GM21390 (cell line): Measurements from ENCODE around the gene FRMPD3.
"Not testable (repeated sequence)": the region's sequence is repeated elsewhere in the genome, so short reads cannot be mapped to it uniquely, and the experiment has no call there.

Source experiments
- ATAC-seq: cut with Tn5 transposase; IDR thresholded peaks from one replicate; pipeline ENCODE4 v1.9.1; 2021; ENCODE audit not compliant: unreplicated experiment

The FRMPD3 gene

DNA sequence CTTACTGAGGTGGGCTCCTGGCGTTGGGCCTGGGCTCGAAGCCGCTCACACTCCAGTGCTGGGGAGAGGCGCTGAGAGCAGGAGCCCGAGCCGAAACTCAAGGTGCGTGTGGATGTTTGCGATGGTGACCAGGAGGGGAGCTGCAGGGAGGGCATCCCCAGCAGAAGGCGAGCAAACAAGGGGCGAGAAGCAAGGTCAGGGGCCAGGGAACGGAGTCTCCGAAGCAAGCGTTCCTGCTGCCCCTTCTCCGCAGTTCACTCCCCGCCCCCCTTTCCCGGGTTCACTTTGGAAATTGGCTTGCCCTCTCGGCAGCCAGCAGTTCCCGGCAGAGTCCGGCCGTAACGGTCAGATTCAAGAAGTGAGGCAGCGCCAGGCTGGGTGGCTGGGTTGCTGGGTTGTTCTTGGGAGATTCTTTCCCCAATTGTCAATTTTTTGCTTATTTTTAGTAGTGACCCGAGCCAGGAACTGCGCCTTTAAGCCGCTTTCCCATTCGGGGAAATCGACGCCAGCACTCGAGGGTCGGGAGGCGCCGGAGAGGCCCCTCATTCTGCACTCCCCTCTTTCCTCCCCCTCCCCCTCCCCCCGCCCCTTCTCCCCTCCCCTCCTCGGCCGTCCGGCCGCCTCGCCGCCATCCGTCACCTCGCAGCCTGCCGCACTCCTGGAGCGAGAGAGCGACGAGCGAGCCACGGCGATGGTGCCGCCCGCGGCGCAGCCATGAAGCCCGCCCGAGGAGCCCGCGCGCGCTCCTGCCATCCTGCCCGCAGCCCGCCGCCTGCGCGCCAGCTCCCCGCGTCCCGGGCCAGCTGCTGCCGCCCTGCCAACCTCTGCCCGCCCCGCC lies at the start of gene FRMPD3:
FRMPD3 (plus strand) TSS at position 655 of the 838 bp plus-strand sequence. CDS start 76,937 bp downstream, outside the sequence.
- no peak for ATAC-seq

DNA sequence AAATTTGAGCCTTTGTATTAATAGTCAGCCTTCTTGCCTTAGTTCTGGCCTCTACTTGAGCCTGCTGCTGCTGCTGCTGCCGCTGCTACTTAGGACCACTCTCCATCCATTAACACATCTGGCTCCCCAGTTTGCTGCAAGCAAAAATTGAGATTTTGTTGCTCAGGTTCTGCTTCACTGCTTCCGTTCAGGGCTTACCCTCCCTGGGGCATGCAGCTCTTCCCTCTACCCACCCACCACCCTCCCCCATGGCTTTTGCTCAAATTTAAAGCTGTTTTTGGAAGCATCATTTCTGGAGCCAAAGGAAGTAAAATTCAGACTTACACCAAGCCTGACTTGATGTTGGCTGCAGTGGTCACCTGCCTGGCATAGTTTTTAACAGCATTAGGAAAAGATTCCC lies 28.9 kb upstream of the FRMPD3 start:
- ATAC-seq = no peak

DNA sequence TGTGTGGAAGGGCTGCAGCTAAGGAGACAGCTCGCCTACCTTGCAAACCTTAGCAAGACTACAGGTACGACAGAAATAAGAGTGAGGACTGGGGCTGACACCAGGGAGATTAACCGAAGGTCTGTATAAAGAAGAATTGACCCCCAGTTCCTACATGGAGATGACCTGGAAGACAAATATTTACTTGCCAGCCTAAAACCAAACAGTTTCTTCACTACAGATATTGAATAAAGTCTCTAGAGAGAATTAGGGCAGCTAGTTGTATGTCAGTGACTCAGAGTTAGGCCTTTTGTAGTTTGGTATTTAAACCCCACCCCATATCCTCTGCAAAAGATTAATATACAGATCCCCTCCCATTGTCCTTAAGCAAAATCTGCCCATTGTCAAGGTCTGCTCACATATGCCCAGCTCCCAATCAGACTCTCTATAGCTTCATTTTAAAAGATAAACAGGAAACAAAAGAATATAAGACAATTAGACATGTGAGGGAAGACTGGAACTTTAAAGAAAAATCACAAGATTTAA lies 28.1 kb upstream of the FRMPD3 start:
- no peak for ATAC-seq

DNA sequence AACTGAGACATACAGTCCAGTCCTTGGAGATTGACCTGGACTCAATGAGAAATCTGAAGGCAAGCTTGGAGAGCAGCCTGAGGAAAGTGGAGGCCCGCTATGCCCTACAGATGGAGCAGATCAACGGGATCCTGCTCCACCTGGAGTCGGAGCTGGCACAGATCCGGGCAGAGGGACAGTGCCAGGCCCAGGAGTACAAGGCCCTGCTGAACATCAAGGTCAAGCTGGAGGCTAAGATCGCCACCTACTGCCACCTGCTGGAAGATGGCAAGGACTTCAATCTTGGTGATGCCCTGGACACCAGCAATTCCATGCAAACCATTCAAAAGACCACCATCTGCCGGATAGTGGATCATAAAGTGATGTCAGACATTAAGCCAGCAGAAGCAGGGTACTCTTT lies 20.4 kb upstream of the FRMPD3 start:
- no peak for ATAC-seq

DNA sequence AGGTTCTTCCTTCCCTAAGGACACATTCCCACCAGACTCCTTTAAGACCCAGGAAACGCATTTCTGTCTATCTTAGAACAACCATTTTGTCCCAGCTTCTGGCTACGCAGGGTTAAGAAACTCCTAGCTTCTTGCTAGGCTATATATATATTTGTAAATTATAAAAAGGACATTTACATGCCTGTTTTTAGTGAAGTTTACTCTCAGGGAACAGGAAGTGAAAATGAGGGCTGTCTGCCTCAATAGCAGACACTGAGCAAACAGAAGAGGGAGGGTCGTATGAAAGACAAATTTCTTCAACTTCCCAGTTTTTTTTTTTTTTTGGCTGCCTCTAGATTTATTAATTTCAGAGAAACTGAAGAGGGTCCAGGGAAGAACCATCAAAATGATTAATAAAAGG lies 9.3 kb upstream of the FRMPD3 start:
- ATAC-seq = no peak

DNA sequence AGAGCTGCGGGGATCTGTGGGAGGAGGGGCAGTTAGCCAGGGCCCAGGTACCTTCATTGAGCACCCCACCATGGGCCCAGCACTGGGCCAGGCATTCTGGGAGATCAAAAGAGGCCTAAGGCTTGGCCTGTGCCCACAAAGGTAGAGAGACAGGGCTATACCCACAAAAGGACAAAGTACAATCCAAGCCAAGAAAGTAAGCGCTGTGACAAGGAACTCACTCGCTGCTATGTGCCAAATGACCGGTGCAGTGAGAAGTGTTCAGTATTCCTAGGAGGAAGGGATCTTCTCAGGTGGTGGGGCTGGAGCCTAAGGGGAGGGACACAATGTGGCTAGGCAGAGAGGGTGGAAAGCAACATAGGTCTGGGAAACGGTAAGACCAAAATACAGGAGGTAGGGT lies 8.8 kb upstream of the FRMPD3 start:
- no peak for ATAC-seq

DNA sequence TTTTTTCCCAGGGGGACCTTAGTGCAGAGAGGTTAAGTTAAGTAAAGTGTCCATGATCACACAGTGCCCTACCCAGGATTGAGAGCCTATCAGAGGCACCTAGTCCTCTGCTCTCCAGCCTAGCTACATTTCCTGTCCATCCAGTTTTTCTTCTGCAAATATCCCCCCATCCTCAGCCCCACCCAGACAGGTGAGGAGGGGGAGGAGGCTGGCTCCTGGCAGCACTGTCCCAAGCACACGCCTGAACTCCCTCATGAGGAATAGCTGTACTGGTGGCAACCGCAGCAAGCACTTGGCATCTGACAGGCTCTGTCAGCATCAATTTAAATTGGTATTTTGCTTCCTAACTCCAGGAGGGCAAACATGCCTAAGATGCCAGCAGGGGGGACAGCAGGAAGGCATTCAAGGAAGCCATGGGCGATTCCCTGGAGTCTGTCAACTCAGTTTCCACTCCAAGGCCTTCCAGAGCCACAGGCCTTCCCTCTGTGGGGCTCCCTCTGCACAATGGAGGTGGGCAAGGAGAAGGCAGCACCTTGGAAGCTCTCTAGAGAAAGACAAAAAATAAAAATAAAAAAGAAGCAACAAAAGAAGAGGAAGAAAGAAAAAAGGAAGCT lies 6.4 kb upstream of the FRMPD3 start:
- ATAC-seq = no peak

DNA sequence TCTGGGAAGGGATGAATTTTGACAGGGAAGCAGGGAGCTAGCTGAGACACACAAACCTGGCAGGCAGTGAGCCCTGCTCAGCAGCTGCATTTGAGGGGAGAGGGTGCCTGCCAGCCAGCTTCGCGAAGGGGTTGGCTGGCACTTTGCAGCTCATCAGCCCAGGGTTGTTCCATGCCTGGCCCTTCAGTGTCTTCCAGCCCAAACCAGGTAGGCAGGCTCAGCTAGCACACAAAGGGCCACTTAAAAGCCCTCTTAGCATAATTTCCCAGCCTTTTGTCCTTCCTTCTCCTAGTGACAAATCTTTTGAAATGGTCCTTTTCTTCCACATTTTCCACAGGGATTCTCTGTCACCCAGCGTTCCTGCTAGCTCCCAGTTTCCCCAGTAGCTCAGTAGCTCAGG lies 4.3 kb upstream of the FRMPD3 start:
- ATAC-seq = no peak

DNA sequence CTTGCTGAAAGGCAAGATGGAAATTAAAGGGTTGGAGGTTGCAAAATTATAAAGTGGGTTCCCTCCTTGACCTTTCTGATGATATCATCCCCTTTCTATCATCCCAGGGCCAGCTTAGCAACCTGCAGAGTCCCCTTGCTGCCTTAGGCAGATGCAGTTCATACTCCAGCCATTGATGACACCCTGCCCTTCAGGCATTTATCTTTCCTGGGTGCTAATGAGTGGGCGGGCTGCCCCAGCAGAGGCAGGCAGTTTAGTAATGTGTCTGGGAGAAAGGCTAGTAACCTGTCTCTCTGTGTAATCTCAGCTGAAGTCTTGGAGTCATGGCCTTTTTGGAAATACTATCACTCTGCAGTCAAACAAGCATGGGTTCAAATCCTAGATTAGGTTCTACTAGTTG lies 3.8 kb upstream of the FRMPD3 start:
- no peak for ATAC-seq

DNA sequence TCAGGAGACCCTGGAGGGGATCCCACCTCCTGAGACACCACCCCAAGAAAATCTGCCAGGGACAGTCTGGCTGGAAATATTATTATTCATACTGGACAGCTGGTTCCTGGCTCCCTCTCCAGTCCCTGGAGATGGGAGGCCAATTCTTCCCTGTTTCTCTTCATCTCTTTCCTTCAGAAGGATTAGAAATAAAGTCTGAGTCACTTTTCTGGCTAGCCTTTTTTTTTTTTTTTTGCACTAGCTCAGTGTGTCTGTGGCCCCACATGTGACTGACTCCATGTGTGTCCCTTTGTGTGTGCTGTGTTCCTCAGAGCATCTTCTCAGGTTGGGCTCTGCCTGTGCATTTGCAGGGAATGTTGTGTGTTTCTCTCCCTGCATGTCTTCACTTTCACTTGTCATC lies 1.8 kb upstream of the FRMPD3 start:
- no peak for ATAC-seq

DNA sequence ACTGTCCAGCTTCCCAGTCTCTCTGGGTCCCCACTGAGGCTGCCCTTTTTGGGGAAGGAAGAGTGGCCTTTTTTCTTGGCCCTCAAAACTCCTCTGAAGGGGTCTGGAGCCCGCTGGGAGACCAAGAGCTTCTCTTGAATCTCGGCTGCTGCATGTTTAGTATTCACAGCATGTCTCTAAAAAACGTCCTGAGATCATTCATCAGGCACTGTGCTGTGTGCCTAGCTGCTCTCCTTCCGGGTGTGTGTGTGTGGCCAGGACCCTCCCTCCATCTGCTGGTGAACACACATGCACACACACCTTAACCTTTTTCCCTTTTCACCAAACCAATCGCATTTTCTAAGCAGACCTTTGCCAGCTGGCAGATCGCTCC lies 841 bp upstream of the FRMPD3 start:
- no peak for ATAC-seq

DNA sequence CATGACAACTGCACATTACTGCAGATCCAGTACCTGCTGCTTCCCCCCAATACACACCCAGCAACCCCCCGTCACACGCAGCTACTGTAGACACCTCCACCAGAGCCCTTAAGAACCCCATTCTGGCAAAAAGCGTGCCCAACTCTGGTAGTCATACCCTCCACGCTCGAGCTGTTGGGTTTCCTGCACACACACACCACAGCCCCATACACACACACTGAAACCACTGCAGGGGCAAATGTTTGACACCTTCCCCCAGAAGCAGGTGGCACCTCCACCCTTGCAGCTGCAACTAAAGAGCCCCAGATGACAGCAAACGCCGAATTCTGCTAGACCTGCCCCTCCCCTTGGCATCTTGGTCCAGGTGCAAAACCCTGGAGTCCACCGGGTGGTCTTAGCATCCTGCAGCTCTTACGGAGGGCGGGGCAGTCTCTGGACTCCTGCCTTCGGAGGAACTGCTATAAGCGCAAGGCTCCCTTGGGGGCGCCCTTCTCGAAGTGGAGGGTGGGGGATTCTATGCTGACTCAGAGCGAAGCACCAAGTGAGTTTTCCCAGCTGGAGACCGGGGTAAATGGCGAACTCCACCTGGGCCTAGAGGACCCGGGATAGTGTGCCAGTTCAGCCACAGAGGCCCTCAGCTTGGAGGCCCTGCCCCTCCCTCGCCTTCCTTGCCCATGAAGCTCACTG lies 1.5 kb downstream of the FRMPD3 start:
- no peak for ATAC-seq

DNA sequence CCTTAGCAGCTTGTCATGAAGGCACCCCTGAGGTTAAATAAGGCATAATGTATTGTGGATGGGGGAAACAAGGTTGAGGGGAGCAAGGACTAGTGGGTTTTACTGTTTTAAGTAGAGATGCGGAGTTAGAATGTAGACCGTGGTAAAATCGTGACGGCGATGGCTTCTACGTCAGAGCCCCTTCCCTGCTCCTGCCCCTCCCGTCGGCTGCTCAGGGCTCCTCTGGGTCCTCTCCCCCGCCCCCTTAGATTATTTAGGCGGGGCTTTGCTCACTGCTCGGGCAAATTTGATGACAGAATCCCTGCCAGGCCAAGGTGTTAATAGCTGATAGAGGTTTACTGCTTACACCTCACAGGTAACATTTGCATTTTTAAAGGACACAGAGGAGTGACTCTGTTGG lies 2.3 kb downstream of the FRMPD3 start:
- ATAC-seq = no peak

DNA sequence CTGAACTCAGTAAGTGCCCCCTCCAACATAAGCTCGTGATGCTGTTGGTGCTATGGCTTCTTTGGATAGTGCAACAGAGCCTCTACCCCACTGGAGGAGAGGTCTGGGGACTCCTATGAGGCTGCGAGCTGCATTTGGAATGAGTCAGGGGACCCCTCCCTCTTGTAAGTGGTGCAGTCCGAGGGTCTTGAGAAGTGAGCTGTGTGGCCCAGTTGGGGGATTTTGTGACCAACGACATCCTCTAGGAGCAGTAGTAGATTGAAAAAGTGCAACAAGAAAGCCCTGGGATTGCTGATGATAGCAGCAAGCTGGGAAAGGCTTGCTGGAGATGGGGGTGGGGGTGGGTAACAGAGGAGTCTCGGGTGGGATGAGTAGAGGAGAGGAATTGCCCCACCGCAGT lies 3.1 kb downstream of the FRMPD3 start:
- no peak for ATAC-seq

DNA sequence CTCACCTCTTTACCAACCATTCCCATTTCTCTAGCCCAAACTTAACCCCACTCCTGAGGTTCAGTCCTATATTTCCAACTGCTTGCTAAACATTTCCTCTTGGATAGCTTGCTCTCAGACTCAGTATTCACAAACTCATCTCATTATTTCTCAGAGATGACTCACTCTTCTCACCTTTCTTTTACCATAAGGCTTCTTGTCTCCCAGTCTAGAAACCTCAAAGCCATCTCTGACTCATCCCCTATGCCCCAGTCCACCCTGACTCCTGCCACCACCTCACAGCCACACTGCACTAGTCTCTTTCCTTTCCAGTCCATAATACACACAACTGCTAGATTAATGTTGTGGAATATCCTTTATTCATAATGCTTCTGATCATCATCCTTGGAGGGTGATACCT lies 4.8 kb downstream of the FRMPD3 start:
- peak; percentile 88 for ATAC-seq

DNA sequence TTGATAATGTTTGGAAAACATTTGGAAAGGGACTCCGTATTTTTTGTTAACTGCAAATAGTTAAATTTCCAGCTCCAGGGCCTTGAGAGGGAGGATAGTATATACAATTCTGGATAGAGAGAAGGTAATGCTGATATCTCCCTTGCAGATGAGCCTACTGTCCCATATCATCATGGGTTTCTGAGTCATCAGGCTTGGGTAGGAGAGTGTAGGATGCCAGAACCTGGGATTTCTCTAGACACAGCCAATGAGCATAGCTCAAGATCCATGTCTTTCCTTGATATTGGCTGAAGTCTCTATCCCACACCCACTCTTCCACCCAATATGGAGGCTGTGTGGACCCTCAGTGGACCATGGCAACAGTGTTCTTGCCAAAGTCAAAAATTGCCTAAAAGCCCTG lies 7.8 kb downstream of the FRMPD3 start:
- no peak for ATAC-seq

DNA sequence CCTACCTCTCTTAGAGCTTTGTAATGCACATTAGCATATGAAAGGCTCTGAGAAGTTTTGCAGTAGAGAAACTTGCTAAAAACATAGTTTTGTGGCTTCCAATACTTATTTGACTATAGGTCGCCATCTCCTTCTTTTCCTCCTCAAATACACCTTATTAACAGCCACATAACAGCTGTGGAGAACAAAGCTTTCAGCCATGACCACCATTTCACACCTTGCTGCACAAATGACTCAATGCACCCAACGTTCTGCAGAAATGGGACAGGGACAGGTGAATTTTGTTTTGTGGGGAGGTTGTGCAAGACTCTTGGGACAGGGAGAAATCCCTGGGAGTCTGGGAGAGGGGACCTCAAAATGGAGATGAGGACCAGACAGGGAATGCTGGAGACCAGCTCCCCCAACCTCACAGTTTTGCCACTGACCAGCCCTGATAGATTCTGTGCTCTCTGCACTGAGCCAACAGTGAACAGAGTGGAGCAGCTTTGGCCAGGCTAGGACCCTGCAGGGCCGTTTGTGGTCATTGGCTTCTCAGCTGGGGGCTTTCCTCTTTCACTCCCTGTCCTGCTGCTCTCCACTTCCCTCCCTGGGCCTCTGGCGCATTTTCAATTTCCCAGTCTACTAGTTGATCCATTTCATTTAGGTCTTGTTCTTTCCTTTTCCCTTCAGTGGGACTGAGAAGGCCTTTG lies 16.6 kb downstream of the FRMPD3 start:
- ATAC-seq = peak; percentile 90

DNA sequence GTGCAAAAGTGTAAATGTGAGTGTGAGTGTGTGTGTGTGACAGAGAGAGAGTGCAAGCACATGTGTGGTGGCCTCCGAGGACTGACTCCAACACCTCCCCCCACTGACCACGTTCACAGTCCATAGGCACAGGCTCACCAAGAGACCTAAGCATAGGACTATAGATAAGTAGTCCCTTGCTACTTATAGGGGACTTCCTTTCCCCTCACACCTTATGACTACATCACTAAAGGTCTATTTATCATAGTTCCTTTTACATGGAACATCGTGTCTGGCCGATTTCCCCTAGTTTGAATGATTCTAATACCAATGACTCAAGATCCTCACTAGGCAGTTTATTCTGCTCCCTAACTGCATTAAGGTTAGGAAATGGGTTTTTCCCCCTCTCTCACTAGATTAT lies 17.8 kb downstream of the FRMPD3 start:
- ATAC-seq = no peak

DNA sequence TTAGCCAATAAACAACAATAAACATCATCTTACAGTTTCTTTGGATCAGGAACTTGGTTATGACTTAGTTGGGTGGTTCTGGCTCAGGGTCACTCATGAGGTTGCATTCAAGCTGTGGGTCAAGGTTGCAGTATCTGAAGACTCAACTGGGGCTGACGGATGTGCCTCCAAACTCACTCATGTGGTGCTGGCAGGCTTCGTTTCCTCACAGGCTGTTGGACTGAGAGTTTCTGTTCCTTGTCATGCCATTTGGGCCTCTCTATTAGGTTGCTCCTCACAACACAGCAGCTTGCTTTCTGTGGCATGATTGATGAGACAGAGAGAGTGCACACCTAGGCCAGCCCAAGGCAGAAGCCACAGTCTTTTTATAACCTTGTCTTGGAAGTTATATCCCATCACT lies 20.7 kb downstream of the FRMPD3 start:
- ATAC-seq = no peak

DNA sequence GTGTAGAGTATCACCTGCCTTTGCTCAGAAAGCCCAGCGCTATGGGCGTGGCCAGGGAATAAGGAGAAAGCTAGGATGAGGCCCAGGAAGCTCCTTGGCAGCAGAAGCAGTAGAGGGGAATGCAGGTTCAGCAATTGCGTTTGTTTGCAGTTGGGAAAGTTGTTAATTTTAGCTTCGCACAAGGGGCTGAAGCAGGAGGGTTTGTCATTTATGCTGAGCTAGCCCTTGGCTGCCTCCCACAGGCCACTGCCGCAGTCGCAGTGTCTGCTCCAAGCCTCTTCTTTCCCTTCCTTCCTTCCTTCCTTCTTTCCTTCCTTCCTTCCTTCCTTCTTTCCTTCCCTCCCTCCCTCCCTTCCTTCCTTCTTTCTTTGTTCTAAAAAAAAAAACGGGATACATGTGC lies 21.5 kb downstream of the FRMPD3 start:
- no peak for ATAC-seq

DNA sequence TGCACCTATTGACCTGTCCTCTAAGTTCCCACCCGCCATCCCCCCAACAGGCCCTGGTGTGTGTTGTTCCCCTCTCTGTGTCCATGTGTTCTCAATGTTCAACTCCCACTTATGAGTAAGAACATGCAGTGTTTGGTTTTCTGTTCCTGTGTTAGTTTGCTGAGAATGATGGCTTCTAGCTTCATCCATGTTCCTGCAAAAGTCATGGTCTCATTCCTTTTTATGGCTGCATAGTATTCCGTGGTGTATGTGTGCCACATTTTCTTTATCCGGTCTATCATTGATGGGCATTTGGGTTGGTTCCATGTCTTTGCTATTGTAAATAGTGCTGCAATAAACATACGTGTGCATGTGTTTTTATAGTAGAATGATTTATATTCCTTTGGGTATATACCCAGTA lies 22.0 kb downstream of the FRMPD3 start:
- not testable (repeated sequence) for ATAC-seq
